GM18498 (cell line): ENCODE results near the gene MRPL40.

Source experiments
- ATAC-seq: cut with Tn5 transposase; IDR thresholded peaks from one replicate; pipeline ENCODE4 v1.9.1; 2021; ENCODE audit warnings: mild to moderate bottlenecking, moderate library complexity; ENCODE audit not compliant: unreplicated experiment

MRPL40 gene

DNA sequence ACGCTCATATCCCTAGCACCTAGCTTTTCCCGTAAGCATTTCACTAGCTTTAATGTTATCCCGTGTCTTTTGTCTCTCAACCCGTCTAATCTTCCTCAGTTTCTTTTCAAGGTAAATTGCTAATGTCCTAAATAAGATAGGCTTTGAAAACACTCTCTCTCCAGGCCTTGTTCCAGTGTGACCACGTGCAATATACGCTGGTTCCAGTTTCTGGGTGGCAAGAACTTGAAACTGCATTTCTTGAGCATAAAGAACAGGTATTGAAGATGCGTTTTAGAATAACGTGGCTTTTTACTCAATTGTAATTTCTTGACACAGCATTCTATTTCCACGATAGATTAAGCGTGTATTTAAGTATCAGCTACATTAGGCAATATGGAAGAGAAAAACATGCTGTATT is 48.4 kb downstream of the MRPL40 start:
- no peak for ATAC-seq

DNA sequence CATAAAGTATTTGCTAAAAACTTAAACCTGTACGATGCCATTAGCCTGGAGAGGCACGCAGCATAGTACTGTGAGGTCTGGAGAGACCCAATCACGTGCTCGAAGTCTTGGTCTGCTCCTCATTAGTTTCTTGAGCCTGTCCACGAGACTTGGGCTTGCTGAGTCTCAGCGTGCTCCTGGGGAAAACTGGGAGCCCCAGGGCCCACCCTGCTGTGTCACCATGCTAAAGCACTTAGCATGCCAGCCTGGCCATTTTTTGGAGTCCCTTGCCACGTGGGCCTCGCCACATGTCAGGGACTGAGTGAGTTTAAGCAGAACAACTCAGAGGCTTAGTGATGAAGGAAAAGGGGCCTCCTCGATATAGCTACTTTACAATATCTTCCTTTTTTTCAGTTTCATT is 50.0 kb downstream of the MRPL40 start:
- ATAC-seq: no peak

DNA sequence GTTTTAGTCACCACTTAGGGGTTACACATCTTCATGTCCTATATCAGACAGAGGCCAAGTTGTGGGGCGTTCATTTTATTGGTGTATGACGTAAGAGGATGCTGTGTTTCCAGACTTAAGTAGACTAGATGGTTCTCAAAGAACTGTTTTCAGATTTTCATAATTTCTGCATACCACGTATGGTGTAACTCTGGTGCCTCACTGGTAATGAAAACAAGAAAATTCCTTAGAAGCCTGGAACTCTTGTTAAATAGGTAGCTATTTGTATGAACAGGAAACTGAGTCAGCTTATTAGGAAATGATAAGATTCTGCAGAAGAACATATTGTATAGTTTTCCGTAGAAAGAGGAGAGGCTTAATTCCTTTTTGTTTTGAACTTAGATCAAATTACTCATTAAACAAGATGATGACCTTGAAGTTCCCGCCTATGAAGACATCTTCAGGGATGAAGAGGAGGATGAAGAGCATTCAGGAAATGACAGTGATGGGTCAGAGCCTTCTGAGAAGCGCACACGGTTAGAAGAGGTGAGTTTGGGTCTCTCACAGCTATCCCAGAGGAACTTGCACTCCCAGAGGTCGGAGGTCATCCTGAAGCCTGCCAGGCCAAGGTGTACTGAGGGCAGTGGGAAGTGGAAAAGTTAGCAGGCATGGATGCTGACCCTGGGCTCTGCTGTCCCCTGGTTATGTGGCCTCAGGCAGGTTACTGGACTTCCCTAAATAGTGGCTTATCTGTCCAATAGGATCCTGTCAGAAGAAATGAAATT is 51.3 kb downstream of the MRPL40 start:
- no peak for ATAC-seq
